Hepatocyte (in vitro differentiated cells): ENCODE measurements around the gene PRMT1. TPM values are rescaled to one million over a fixed set of nuclear protein-coding genes. Genes with fewer than 3 reads are reported as not detected.

Experiments
- DNase-seq: peaks from one replicate; pipeline ENCODE4 v3.0.0-alpha.2; 2016; ENCODE audit warnings: low spot score
- H2AFZ ChIP-seq: fragments of 200-600 bp; sonication (generic); 2 replicates; pipeline ENCODE4 v1.6.0; 2016; ENCODE audit warnings: antibody characterized with exemption, mild to moderate bottlenecking
- H3K27ac ChIP-seq: fragments of 200-600 bp; sonication (generic); 2 replicates; pipeline ENCODE4 v1.5.1; 2016; ENCODE audit warnings: mild to moderate bottlenecking
- H3K27me3 ChIP-seq: fragments of 200-600 bp; sonication (generic); 2 replicates; pipeline ENCODE4 v1.6.1; 2016
- H3K36me3 ChIP-seq: fragments of 200-600 bp; sonication (generic); replicated peaks from 2 replicates; pipeline ENCODE4 v1.5.1; 2016; ENCODE audit warnings: low read depth; ENCODE audit not compliant: insufficient read depth
- H3K4me1 ChIP-seq: fragments of 200-600 bp; sonication (generic); 2 replicates; pipeline ENCODE4 v1.5.1; 2016; ENCODE audit warnings: mild to moderate bottlenecking, moderate library complexity; ENCODE audit not compliant: insufficient read depth
- H3K4me2 ChIP-seq: fragments of 200-600 bp; sonication (generic); 2 replicates; pipeline ENCODE4 v1.6.0; 2016
- H3K4me3 ChIP-seq: fragments of 200-600 bp; sonication (generic); 2 replicates; pipeline ENCODE4 v1.5.1; 2016; ENCODE audit warnings: mild to moderate bottlenecking
- H3K79me2 ChIP-seq: fragments of 200-600 bp; sonication (generic); 2 replicates; pipeline ENCODE4 v1.6.0; 2017; ENCODE audit warnings: mild to moderate bottlenecking
- H3K9me2 ChIP-seq: fragments of 200-600 bp; sonication (generic); replicated peaks from 2 replicates; pipeline ENCODE4 v1.6.0; 2017; ENCODE audit warnings: mild to moderate bottlenecking; ENCODE audit not compliant: insufficient read depth
- H3K9me3 ChIP-seq: fragments of 200-600 bp; sonication (generic); 2 replicates; pipeline ENCODE4 v1.5.1; 2016; ENCODE audit warnings: low read depth, mild to moderate bottlenecking
- H4K20me1 ChIP-seq: fragments of 200-600 bp; sonication (generic); 2 replicates; pipeline ENCODE4 v1.6.0; 2016; ENCODE audit warnings: mild to moderate bottlenecking; ENCODE audit not compliant: insufficient read depth, poor library complexity, severe bottlenecking
- CTCF ChIP-seq: fragments of 200-600 bp; sonication (generic); IDR thresholded peaks from 2 replicates; pipeline ENCODE4 v1.5.1; 2016; ENCODE audit warnings: antibody characterized with exemption, mild to moderate bottlenecking; ENCODE audit not compliant: poor library complexity
- EZH2 ChIP-seq: fragments of 200-600 bp; sonication (generic); IDR thresholded peaks from 2 replicates; pipeline ENCODE4 v1.6.1; 2016; ENCODE audit warnings: antibody characterized with exemption, mild to moderate bottlenecking, borderline replicate concordance
- EZH2phosphoT487 ChIP-seq: fragments of 200-600 bp; sonication (generic); IDR thresholded peaks from one replicate; pipeline ENCODE4 v1.6.1; 2018; ENCODE audit warnings: antibody characterized with exemption, mild to moderate bottlenecking, low read depth, moderate library complexity; ENCODE audit not compliant: unreplicated experiment, severe bottlenecking
- WGBS: methylation state at CpG from one replicate; pipeline ENCODE4 v1.1.6; 2016; ENCODE audit warnings: low lambda C conversion rate; ENCODE audit errors: missing lambda C conversion rate; 5-methylcytosine and 5-hydroxymethylcytosine counted together
- polyA plus RNA-seq: library from polyadenylated mRNA; unstranded; fragments of >200 nt; fragmentation: Nextera tagmentation; extraction: Ambion mirVana; gene quantifications from 2 replicates; pipeline ENCODE4 v1.2.1, GENCODE V29; 2016
- total RNA-seq: library from RNA; depleted of rRNA; stranded (reverse); fragments of >200 nt; gene quantifications from 2 replicates; pipeline ENCODE4 v1.2.3, GENCODE V29; 2014

Gene PRMT1
- total and polyA plus RNA-seq, 2 experiments from 2014 or later: 180 to 189 TPM

GRCh38 chr19:49636233-49636932 is 40.7 kb upstream of the PRMT1 start:
- no peaks in the 10 kb centered on the region for H4K20me1 ChIP-seq
- no peaks in the 10 kb centered on the region for H3K27me3 ChIP-seq
- WGBS: 81% methylated on average over 24 of the region's 30 CpGs
- H3K27ac ChIP-seq: no peak overlapping the region
- no peaks in the 10 kb centered on the region for H3K9me2 ChIP-seq
- H3K79me2 ChIP-seq: no peaks in the 10 kb centered on the region
- peaks cover 25% of the 10 kb centered on the region for H3K4me1 ChIP-seq
- no peak overlapping the region for H3K4me2 ChIP-seq
- TF ChIP-seq CTCF (no peak), EZH2phosphoT487 (no peak), EZH2 (no peak)
- no peaks in the 10 kb centered on the region for H3K36me3 ChIP-seq
- DNase-seq: no peak
- no peak overlapping the region for H3K4me3 ChIP-seq
- H2AFZ ChIP-seq: no peak overlapping the region
- H3K9me3 ChIP-seq: no peaks in the 10 kb centered on the region

GRCh38 chr19:49637821-49638738 is 39.0 kb upstream of the PRMT1 start:
- H3K79me2 ChIP-seq: peaks cover 9% of the 10 kb centered on the region
- H3K4me1 ChIP-seq: peaks cover 30% of the 10 kb centered on the region
- H3K9me2 ChIP-seq: no peaks in the 10 kb centered on the region
- peaks cover 1% of the 10 kb centered on the region for H4K20me1 ChIP-seq
- H3K4me2 ChIP-seq: peak overlapping the region; percentile 77
- H3K36me3 ChIP-seq: no peaks in the 10 kb centered on the region
- no peak overlapping the region for H3K4me3 ChIP-seq
- peak overlapping the region; percentile 81 for H3K27ac ChIP-seq
- 33% methylated on average over 11 of the region's 19 CpGs for WGBS
- DNase-seq: peak; percentile 71
- no peak overlapping the region for H2AFZ ChIP-seq
- H3K27me3 ChIP-seq: no peaks in the 10 kb centered on the region
- no peaks in the 10 kb centered on the region for H3K9me3 ChIP-seq
- TF ChIP-seq EZH2 (no peak), CTCF (no peak), EZH2phosphoT487 (no peak)

- no peak for TF ChIP-seq CTCF
- TF ChIP-seq EZH2phosphoT487: no peak
- no peaks in the 10 kb centered on the region for H3K9me3 ChIP-seq
- no peaks in the 10 kb centered on the region for H3K9me2 ChIP-seq
- 24% methylated on average over 12 of the region's 31 CpGs for WGBS
- H3K27me3 ChIP-seq: no peaks in the 10 kb centered on the region
- peaks cover 24% of the 10 kb centered on the region for H3K79me2 ChIP-seq
- H3K36me3 ChIP-seq: no peaks in the 10 kb centered on the region
- H4K20me1 ChIP-seq: peaks cover 9% of the 10 kb centered on the region
- peak overlapping the region; percentile 77 for H3K4me2 ChIP-seq
- peak overlapping the region; percentile 78 for H3K27ac ChIP-seq
- no peak overlapping the region for H2AFZ ChIP-seq
- peaks cover 38% of the 10 kb centered on the region for H3K4me1 ChIP-seq
- no peak for DNase-seq
- peak overlapping the region; percentile 22 for H3K4me3 ChIP-seq
Measured at GRCh38 chr19:49639401-49640112, 37.5 kb upstream of the PRMT1 start.
